ENCODE results near the gene EPB41L4A. TPM values are rescaled to one million over a fixed set of nuclear protein-coding genes. Genes with fewer than 3 reads are reported as not detected.

The EPB41L4A gene
- total and polyA plus RNA-seq, 2 experiments from 2014 or later, result 0.11 to 0.76 TPM

DNA sequence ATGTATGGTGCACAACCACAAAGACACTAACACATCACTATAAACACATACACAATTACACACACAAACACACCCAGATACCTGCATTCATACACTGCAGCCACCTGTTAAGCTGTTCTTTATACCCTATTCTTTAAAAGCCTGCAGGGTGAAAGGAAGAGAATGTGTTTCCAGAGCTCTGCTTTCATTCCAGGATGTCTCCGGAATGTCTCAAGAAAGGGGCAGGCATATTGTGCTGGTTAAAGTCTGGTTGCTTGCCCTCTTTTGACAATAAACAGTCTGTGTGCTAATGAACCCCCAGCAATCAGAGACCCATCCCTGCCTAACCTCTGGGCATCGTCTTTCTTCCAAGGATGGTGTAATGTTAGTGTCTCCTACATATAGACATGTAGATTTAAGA is 181.6 kb downstream of the EPB41L4A start:
- Histone ChIP-seq H3K4me1 (ENCODE audit: insufficient read depth) (no peaks in the 10 kb centered on the region), H3K9ac (no peak overlapping the region), H3K27me3 (replicated peaks; ENCODE audit: insufficient read depth) (no peaks in the 10 kb centered on the region), H3K4me3 (no peak overlapping the region), H3K9me2 (ENCODE audit: insufficient read depth) (no peaks in the 10 kb centered on the region), H3K27ac (no peak overlapping the region), H3K79me2 (ENCODE audit: insufficient read depth) (no peaks in the 10 kb centered on the region), H3K36me3 (ENCODE audit: low read depth) (no peaks in the 10 kb centered on the region), H3K4me2 (ENCODE audit: unreplicated experiment) (no peak overlapping the region), H2AFZ (no peak overlapping the region), H3K9me3 (ENCODE audit: low read depth) (no peaks in the 10 kb centered on the region), H3F3A (ENCODE audit: insufficient read depth) (no peaks in the 10 kb centered on the region), H4K20me1 (ENCODE audit: insufficient read depth) (no peaks in the 10 kb centered on the region)
- in situ Hi-C loops (cut with MboI), result no loop called here
- no peak for DNase-seq
- 45 to 50% methylated on average over 2 of the region's 2 CpGs for WGBS, 2 experiments (ENCODE audit: low coverage in 1 of 2, low lambda C conversion rate in 2 of 2, missing lambda C conversion rate in 2 of 2)
- TF ChIP-seq EZH2 (IDR thresholded peaks at IDR 0.05; ENCODE audit: insufficient read depth, poor library complexity, severe bottlenecking) (no peak), EZH2phosphoT487 (IDR thresholded peaks at IDR 0.05; ENCODE audit: insufficient read depth, low read depth) (no peak)

DNA sequence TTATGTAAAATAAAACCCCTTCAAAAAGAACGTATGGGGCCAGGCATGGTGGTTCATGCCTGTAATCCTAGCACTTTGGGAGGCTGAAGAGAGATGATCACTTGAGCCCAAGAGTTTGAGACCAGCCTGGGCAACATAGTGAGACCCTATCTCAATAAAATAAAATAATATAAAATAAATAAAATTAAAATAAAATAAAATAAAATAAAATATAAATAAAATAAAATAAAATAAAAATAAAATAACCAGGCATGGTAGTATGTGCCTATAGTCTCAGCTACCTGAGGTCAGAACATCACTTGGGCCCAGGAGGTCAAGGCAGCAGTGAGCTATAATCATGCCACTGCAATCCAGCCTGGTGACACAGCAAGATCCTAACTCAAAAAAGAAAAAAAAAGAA is 185.1 kb downstream of the EPB41L4A start:
- no peaks in the 10 kb centered on the region for H3K79me2 ChIP-seq (ENCODE audit: insufficient read depth)
- in situ Hi-C loops (cut with MboI), result no loop called here
- no peak overlapping the region for H3K27ac ChIP-seq
- H3K27me3 ChIP-seq (replicated peaks; ENCODE audit: insufficient read depth), result no peaks in the 10 kb centered on the region
- H3K4me1 ChIP-seq (ENCODE audit: insufficient read depth), result no peaks in the 10 kb centered on the region
- no peaks in the 10 kb centered on the region for H3K9me3 ChIP-seq (ENCODE audit: low read depth)
- H2AFZ ChIP-seq, result no peak overlapping the region
- TF ChIP-seq EZH2 (IDR thresholded peaks at IDR 0.05; ENCODE audit: insufficient read depth, poor library complexity, severe bottlenecking) (no peak), EZH2phosphoT487 (IDR thresholded peaks at IDR 0.05; ENCODE audit: insufficient read depth, low read depth) (no peak)
- H3K4me3 ChIP-seq, result no peak overlapping the region
- no peak overlapping the region for H3K9ac ChIP-seq
- WGBS, 2 experiments (ENCODE audit: low coverage in 1 of 2, low lambda C conversion rate in 2 of 2, missing lambda C conversion rate in 2 of 2), result 63 to 64% methylated on average over 1 of the region's 1 CpG
- DNase-seq, result peak; percentile 3
- H3F3A ChIP-seq (ENCODE audit: insufficient read depth), result no peaks in the 10 kb centered on the region
- no peak overlapping the region for H3K4me2 ChIP-seq (ENCODE audit: unreplicated experiment)
- H3K36me3 ChIP-seq (ENCODE audit: low read depth), result no peaks in the 10 kb centered on the region
- no peaks in the 10 kb centered on the region for H3K9me2 ChIP-seq (ENCODE audit: insufficient read depth)
- H4K20me1 ChIP-seq (ENCODE audit: insufficient read depth), result no peaks in the 10 kb centered on the region

DNA sequence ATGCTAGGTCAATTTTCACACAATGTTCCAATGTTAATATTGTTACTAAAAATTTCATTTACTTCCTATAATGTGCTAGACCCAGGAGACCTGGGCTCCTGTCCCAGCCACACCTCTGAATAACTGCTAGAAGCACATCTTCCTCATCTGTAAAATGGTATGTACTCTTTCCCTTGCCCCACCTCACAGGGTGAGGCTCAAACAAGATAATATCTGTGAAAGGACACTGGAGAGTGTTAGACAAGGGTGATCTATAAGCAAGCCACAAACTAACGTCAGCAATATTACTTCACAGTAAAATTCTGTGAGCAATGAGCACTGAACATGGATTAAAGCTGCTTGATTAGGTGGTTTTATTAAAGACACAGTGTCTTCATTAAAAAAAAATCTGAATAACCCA is 186.4 kb downstream of the EPB41L4A start:
- in situ Hi-C loops (cut with MboI), result no loop called here
- Histone ChIP-seq H3K9me3 (ENCODE audit: low read depth) (no peaks in the 10 kb centered on the region), H3K9me2 (ENCODE audit: insufficient read depth) (no peaks in the 10 kb centered on the region), H3F3A (ENCODE audit: insufficient read depth) (no peaks in the 10 kb centered on the region), H4K20me1 (ENCODE audit: insufficient read depth) (no peaks in the 10 kb centered on the region), H3K4me3 (no peak overlapping the region), H3K79me2 (ENCODE audit: insufficient read depth) (no peaks in the 10 kb centered on the region), H3K27me3 (replicated peaks; ENCODE audit: insufficient read depth) (no peaks in the 10 kb centered on the region), H3K36me3 (ENCODE audit: low read depth) (no peaks in the 10 kb centered on the region), H3K4me1 (ENCODE audit: insufficient read depth) (0 out of 2 replicates have a peak, but pooled peaks cover 3% of the 10 kb centered on the region), H2AFZ (no peak overlapping the region), H3K4me2 (ENCODE audit: unreplicated experiment) (no peak overlapping the region), H3K9ac (no peak overlapping the region), H3K27ac (no peak overlapping the region)
- WGBS, 2 experiments (ENCODE audit: low coverage in 1 of 2, low lambda C conversion rate in 2 of 2, missing lambda C conversion rate in 2 of 2), result 4 to 12% methylated on average over 1 of the region's 1 CpG
- TF ChIP-seq EZH2 (IDR thresholded peaks at IDR 0.05; ENCODE audit: insufficient read depth, poor library complexity, severe bottlenecking) (no peak), EZH2phosphoT487 (IDR thresholded peaks at IDR 0.05; ENCODE audit: insufficient read depth, low read depth) (no peak)
- DNase-seq, result no peak

DNA sequence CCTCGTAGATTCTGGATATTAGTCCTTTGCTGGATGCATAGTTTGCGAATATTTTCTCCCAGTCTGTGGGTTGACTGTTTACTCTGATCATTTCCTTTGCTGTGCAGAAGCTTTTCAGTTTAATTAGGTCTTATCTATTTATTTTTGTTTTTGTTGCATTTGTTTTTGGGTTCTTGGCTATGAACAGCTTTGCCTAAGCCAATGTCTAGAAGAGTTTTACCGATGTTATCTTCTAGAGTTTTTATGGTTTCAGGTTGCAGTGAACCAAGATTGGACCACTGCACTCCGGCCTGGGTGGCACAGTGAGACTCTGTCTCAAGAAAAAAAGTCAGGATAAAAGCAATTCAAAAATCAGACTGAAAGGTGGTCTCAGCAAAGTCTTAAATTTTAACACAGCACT is 188.5 kb downstream of the EPB41L4A start:
- H3K9ac ChIP-seq, result no peak overlapping the region
- H3K36me3 ChIP-seq (ENCODE audit: low read depth), result no peaks in the 10 kb centered on the region
- no peak overlapping the region for H3K4me2 ChIP-seq (ENCODE audit: unreplicated experiment)
- H4K20me1 ChIP-seq (ENCODE audit: insufficient read depth), result no peaks in the 10 kb centered on the region; the same call in 1 of the 2 replicates
- TF ChIP-seq EZH2 (IDR thresholded peaks at IDR 0.05; ENCODE audit: insufficient read depth, poor library complexity, severe bottlenecking) (no peak), EZH2phosphoT487 (IDR thresholded peaks at IDR 0.05; ENCODE audit: insufficient read depth, low read depth) (no peak)
- H3K4me3 ChIP-seq, result no peak overlapping the region
- DNase-seq, result no peak
- no peaks in the 10 kb centered on the region for H3K9me2 ChIP-seq (ENCODE audit: insufficient read depth)
- H3F3A ChIP-seq (ENCODE audit: insufficient read depth), result no peaks in the 10 kb centered on the region
- no peak overlapping the region for H3K27ac ChIP-seq
- H3K4me1 ChIP-seq (ENCODE audit: insufficient read depth), result 0 out of 2 replicates have a peak, but pooled peaks cover 3% of the 10 kb centered on the region
- H2AFZ ChIP-seq, result no peak overlapping the region
- no peaks in the 10 kb centered on the region for H3K79me2 ChIP-seq (ENCODE audit: insufficient read depth)
- no peaks in the 10 kb centered on the region for H3K9me3 ChIP-seq (ENCODE audit: low read depth)
- in situ Hi-C loops (cut with MboI), result no loop called here
- H3K27me3 ChIP-seq (replicated peaks; ENCODE audit: insufficient read depth), result no peaks in the 10 kb centered on the region
- 66 to 77% methylated on average over 4 of the region's 4 CpGs for WGBS, 2 experiments (ENCODE audit: low coverage in 1 of 2, low lambda C conversion rate in 2 of 2, missing lambda C conversion rate in 2 of 2)

DNA sequence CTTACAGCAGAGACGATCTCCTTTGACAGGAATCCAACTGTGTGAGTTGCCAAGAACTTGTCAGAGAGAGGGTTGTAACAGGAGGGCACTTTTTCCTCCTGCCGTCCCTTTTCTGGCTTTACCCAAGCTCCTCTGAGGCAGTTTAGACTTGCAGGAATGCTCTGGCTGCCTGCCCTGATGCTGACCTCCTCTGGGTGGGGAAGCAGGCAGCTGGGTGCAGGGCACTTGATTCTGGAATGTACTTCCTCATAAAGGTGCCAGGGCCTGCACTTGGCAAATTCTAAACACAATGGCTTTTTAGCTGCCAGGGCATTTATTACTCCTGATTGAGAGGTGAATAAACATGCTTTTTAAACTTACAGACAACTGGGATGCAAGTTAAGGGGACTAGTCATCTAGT is 190.4 kb downstream of the EPB41L4A start:
- WGBS, 2 experiments (ENCODE audit: low coverage in 1 of 2, low lambda C conversion rate in 2 of 2, missing lambda C conversion rate in 2 of 2), result 2 to 10% methylated on average over 2 of the region's 2 CpGs
- Histone ChIP-seq H3K9ac (no peak overlapping the region), H3F3A (ENCODE audit: insufficient read depth) (no peaks in the 10 kb centered on the region), H3K9me2 (ENCODE audit: insufficient read depth) (no peaks in the 10 kb centered on the region), H3K27me3 (replicated peaks; ENCODE audit: insufficient read depth) (no peaks in the 10 kb centered on the region), H3K4me3 (no peak overlapping the region), H3K9me3 (ENCODE audit: low read depth) (no peaks in the 10 kb centered on the region), H2AFZ (peak overlapping the region; percentile 22; the same call in 1 of the 2 replicates), H3K27ac (no peak overlapping the region), H4K20me1 (ENCODE audit: insufficient read depth) (no peaks in the 10 kb centered on the region; the same call in 1 of the 2 replicates), H3K4me1 (ENCODE audit: insufficient read depth) (0 out of 2 replicates have a peak, but pooled peaks cover 3% of the 10 kb centered on the region), H3K4me2 (ENCODE audit: unreplicated experiment) (no peak overlapping the region), H3K36me3 (ENCODE audit: low read depth) (no peaks in the 10 kb centered on the region), H3K79me2 (ENCODE audit: insufficient read depth) (no peaks in the 10 kb centered on the region)
- in situ Hi-C loops (cut with MboI), result no loop called here
- DNase-seq, result peak; percentile 53
- TF ChIP-seq EZH2phosphoT487 (IDR thresholded peaks at IDR 0.05; ENCODE audit: insufficient read depth, low read depth) (no peak), EZH2 (IDR thresholded peaks at IDR 0.05; ENCODE audit: insufficient read depth, poor library complexity, severe bottlenecking) (no peak)

Measured in GM23248 (cell line).